DND-41 (cell line): ENCODE measurements around the gene ASMT.

ENCODE experiments used
- ATAC-seq: fragments of 200-7000 bp; cut with Tn5 transposase; 3 replicates; pipeline ENCODE4 v1.9.1; 2021; ENCODE audit warnings: low read depth; ENCODE audit not compliant: insufficient read depth
- DNase-seq: peaks from one replicate; pipeline ENCODE4 v3.0.0-alpha.2; 2020
- H2AFZ ChIP-seq: 2 replicates; pipeline ENCODE4 v1.6.0; 2012; ENCODE audit warnings: low read depth, low read length
- H3K27ac ChIP-seq: 2 replicates; pipeline ENCODE4 v1.5.1; 2012; ENCODE audit warnings: low read length, inconsistent platforms
- H3K27me3 ChIP-seq: fragments of 200-600 bp; sonication (generic); 2 replicates; pipeline ENCODE4 v1.6.0; 2012; ENCODE audit warnings: low read length, mild to moderate bottlenecking, inconsistent platforms; ENCODE audit not compliant: insufficient read depth, poor library complexity
- H3K36me3 ChIP-seq: 2 replicates; pipeline ENCODE4 v1.5.1; 2012; ENCODE audit warnings: low read length, inconsistent platforms; ENCODE audit not compliant: insufficient read depth
- H3K4me1 ChIP-seq: 2 replicates; pipeline ENCODE4 v1.5.1; 2012; ENCODE audit warnings: mild to moderate bottlenecking, low read length; ENCODE audit not compliant: insufficient read depth
- H3K4me2 ChIP-seq: 2 replicates; pipeline ENCODE4 v1.6.0; 2012; ENCODE audit warnings: mild to moderate bottlenecking, moderate library complexity, low read length, inconsistent platforms; ENCODE audit not compliant: insufficient read depth
- H3K4me3 ChIP-seq, 2 experiments: fragments of 200-600 bp in 1 of 2; shearing (Covaris generic) in 1 of 2; 2 replicates each; pipeline ENCODE4 v1.5.1; 2012 to 2016; ENCODE audit warnings: inconsistent platforms in 2 of 2, low read length in 2 of 2, mild to moderate bottlenecking in 2 of 2, low read depth in 1 of 2, moderate library complexity in 1 of 2
- H3K79me2 ChIP-seq: 2 replicates; pipeline ENCODE4 v1.6.0; 2012; ENCODE audit warnings: low read length, inconsistent platforms; ENCODE audit not compliant: insufficient read depth
- H3K9ac ChIP-seq: 2 replicates; pipeline ENCODE4 v1.6.0; 2012; ENCODE audit warnings: low read depth, mild to moderate bottlenecking, inconsistent platforms, low read length, moderate library complexity
- H3K9me3 ChIP-seq: 2 replicates; pipeline ENCODE4 v1.5.1; 2012; ENCODE audit warnings: low read length, moderate library complexity, mild to moderate bottlenecking, inconsistent platforms; ENCODE audit not compliant: insufficient read depth, severe bottlenecking
- H4K20me1 ChIP-seq: 2 replicates; pipeline ENCODE4 v1.6.0; 2012; ENCODE audit warnings: low read length; ENCODE audit not compliant: insufficient read depth
- CTCF ChIP-seq: IDR thresholded peaks from 2 replicates; pipeline ENCODE4 v1.5.1; 2012; ENCODE audit warnings: borderline replicate concordance, low read length, moderate library complexity, mild to moderate bottlenecking; ENCODE audit not compliant: poor library complexity, severe bottlenecking; ENCODE audit errors: extremely low read depth
- EZH2 ChIP-seq: IDR thresholded peaks from 3 replicates; pipeline ENCODE4 v1.6.1; 2012; ENCODE audit warnings: borderline replicate concordance, low read depth, mild to moderate bottlenecking, moderate library complexity, low read length, inconsistent platforms; ENCODE audit not compliant: severe bottlenecking

Gene ASMT

GRCh38 chrX:1578511-1579173 is 36.2 kb upstream of the ASMT start:
- ATAC-seq = no peak
- DNase-seq = peak; percentile 4
- TF ChIP-seq EZH2 (no peak), CTCF (no peak)
- no peak overlapping the region for H2AFZ ChIP-seq
- H3K27ac ChIP-seq = peak overlapping the region; percentile 89
- H3K36me3 ChIP-seq = no peaks in the 10 kb centered on the region
- no peaks in the 10 kb centered on the region for H4K20me1 ChIP-seq
- no peaks in the 10 kb centered on the region for H3K27me3 ChIP-seq
- H3K79me2 ChIP-seq = no peaks in the 10 kb centered on the region
- H3K4me3 ChIP-seq = no peak overlapping the region
- H3K4me2 ChIP-seq = no peak overlapping the region
- H3K9ac ChIP-seq = no peak overlapping the region
- peaks cover 34% of the 10 kb centered on the region for H3K4me1 ChIP-seq
- H3K9me3 ChIP-seq = peaks cover 4% of the 10 kb centered on the region

GRCh38 chrX:1581132-1581531 is 33.7 kb upstream of the ASMT start:
- Histone ChIP-seq H4K20me1 (no peaks in the 10 kb centered on the region), H3K79me2 (no peaks in the 10 kb centered on the region), H2AFZ (no peak overlapping the region), H3K4me3 (no peak overlapping the region), H3K4me2 (no peak overlapping the region), H3K4me1 (peaks cover 26% of the 10 kb centered on the region), H3K9ac (no peak overlapping the region), H3K27ac (no peak overlapping the region), H3K9me3 (peaks cover 4% of the 10 kb centered on the region), H3K36me3 (no peaks in the 10 kb centered on the region), H3K27me3 (no peaks in the 10 kb centered on the region)
- TF ChIP-seq CTCF (peak; percentile 84), EZH2 (no peak)
- ATAC-seq (peak; percentile 71), DNase-seq (peak; percentile 81)

- no peaks in the 10 kb centered on the region for H3K36me3 ChIP-seq
- H3K4me3 ChIP-seq = no peak overlapping the region
- H3K4me1 ChIP-seq = peaks cover 9% of the 10 kb centered on the region
- H3K9me3 ChIP-seq = peaks cover 4% of the 10 kb centered on the region
- H3K9ac ChIP-seq = no peak overlapping the region
- H4K20me1 ChIP-seq = no peaks in the 10 kb centered on the region
- no peak for TF ChIP-seq CTCF
- no peak for TF ChIP-seq EZH2
- H3K4me2 ChIP-seq = no peak overlapping the region
- no peaks in the 10 kb centered on the region for H3K27me3 ChIP-seq
- H3K27ac ChIP-seq = no peak overlapping the region
- no peak overlapping the region; the same call in 1 of the 2 replicates for H2AFZ ChIP-seq
- no peaks in the 10 kb centered on the region for H3K79me2 ChIP-seq
- ATAC-seq = no peak
- no peak for DNase-seq
Measured at GRCh38 chrX:1582686-1583437, 32.0 kb upstream of the ASMT start.
